Renal cortical epithelial cell (primary cell): ENCODE measurements around the gene CDH5. TPM values are rescaled to one million over a fixed set of nuclear protein-coding genes. Genes with fewer than 3 reads are reported as not detected.
A peak's percentile ranks its signal among the peaks of the same experiment; 100 is the strongest.

ENCODE experiments used
- DNase-seq: peaks from one replicate; pipeline ENCODE4 v3.0.0-alpha.2; 2011; ENCODE audit warnings: low read depth
- total RNA-seq: library from RNA; depleted of rRNA; stranded (reverse); fragments of >200 nt; gene quantifications from 2 replicates; pipeline ENCODE4 v1.2.3, GENCODE V29; 2014

CDH5 gene
- total RNA-seq, 1 donor from 2014 or later: 0.65 TPM

- no peak for DNase-seq
These were observed 13.4 kb upstream of the CDH5 start for GRCh38 chr16:66353055-66353454.

- no peak for DNase-seq
These were observed 12.2 kb upstream of the CDH5 start for GRCh38 chr16:66354034-66354909.

- DNase-seq: no peak
These were observed 11.0 kb upstream of the CDH5 start for GRCh38 chr16:66355526-66355925.

- peak; percentile 85 for DNase-seq
These were observed 9.0 kb upstream of the CDH5 start for GRCh38 chr16:66357523-66357928.

GRCh38 chr16:66358231-66358630 lies 8.3 kb upstream of the CDH5 start:
- DNase-seq: no peak

- peak; percentile 67 for DNase-seq
These were observed 7.5 kb upstream of the CDH5 start for GRCh38 chr16:66359012-66359411.

GRCh38 chr16:66359811-66360608 lies 6.5 kb upstream of the CDH5 start:
- DNase-seq: peak; percentile 15

- DNase-seq: no peak
These were observed 5.7 kb upstream of the CDH5 start for GRCh38 chr16:66360624-66361324.

- DNase-seq: no peak
These were observed 4.8 kb upstream of the CDH5 start for GRCh38 chr16:66361604-66362135.

- no peak for DNase-seq
These were observed 3.2 kb upstream of the CDH5 start for GRCh38 chr16:66363211-66363777.

GRCh38 chr16:66364117-66364958 lies 2.2 kb upstream of the CDH5 start:
- DNase-seq: no peak

- DNase-seq: no peak
These were observed 1.6 kb upstream of the CDH5 start for GRCh38 chr16:66364959-66365306.

- DNase-seq: no peak
These were observed 840 bp upstream of the CDH5 start for GRCh38 chr16:66365651-66366050.

- no peak for DNase-seq
These were observed 1.7 kb downstream of the CDH5 start for GRCh38 chr16:66367968-66368891.

- DNase-seq: no peak
These were observed 2.6 kb downstream of the CDH5 start for GRCh38 chr16:66369055-66369592.

GRCh38 chr16:66370786-66371684 lies 4.5 kb downstream of the CDH5 start:
- no peak for DNase-seq

GRCh38 chr16:66372078-66372897 lies 5.8 kb downstream of the CDH5 start:
- DNase-seq: no peak

- no peak for DNase-seq
These were observed 6.3 kb downstream of the CDH5 start for GRCh38 chr16:66372898-66373155.
